Esophagus (tissue), 2 donors: ENCODE results near the gene RASGEF1C. TPM values are rescaled to one million over a fixed set of nuclear protein-coding genes. Genes with fewer than 3 reads are reported as not detected.

Experiments used
- H3K27ac ChIP-seq, 2 donors: one replicate each; pipeline ENCODE4 v1.5.1; 2013; ENCODE audit warnings: low read depth in 2 of 2, mild to moderate bottlenecking in 2 of 2, inconsistent platforms in 1 of 2, low read length in 1 of 2, moderate library complexity in 1 of 2
- H3K27me3 ChIP-seq, 2 donors: one replicate each; pipeline ENCODE4 v1.6.1; 2013; ENCODE audit warnings: low read length in 2 of 2, control low read depth in 1 of 2, mild to moderate bottlenecking in 1 of 2; ENCODE audit not compliant: insufficient read depth in 2 of 2, control insufficient read depth in 1 of 2
- H3K36me3 ChIP-seq, 2 donors: one replicate each; pipeline ENCODE4 v1.6.1; 2013; ENCODE audit warnings: low read length in 1 of 2; ENCODE audit not compliant: control insufficient read depth in 2 of 2, insufficient read depth in 2 of 2
- H3K4me1 ChIP-seq, 2 donors: one replicate each; pipeline ENCODE4 v1.6.1; 2013; ENCODE audit warnings: low read length in 1 of 2; ENCODE audit not compliant: control insufficient read depth in 2 of 2, insufficient read depth in 2 of 2
- H3K4me3 ChIP-seq, 2 donors: one replicate each; pipeline ENCODE4 v1.5.1; 2013; ENCODE audit warnings: low read length in 2 of 2, mild to moderate bottlenecking in 2 of 2, low read depth in 1 of 2, moderate library complexity in 1 of 2
- H3K9me3 ChIP-seq, 2 donors: one replicate each; pipeline ENCODE4 v1.6.1; 2013; ENCODE audit warnings: mild to moderate bottlenecking in 2 of 2, low read depth in 1 of 2, low read length in 1 of 2, moderate library complexity in 1 of 2; ENCODE audit not compliant: control insufficient read depth in 2 of 2, insufficient read depth in 1 of 2
- WGBS, 2 donors: extraction: QIAGEN DNeasy Blood & Tissue Kit; methylation state at CpG; one replicate each; pipeline ENCODE4 v1.1.7; 2013; 5-methylcytosine and 5-hydroxymethylcytosine counted together
- polyA plus RNA-seq, 2 donors: library from polyadenylated mRNA; stranded (reverse); fragments of 200-250 nt; gene quantifications; one replicate each; pipeline ENCODE4 v1.2.3, GENCODE V29; 2013
- donor health status: healthy with polysubstance abuse.
- donor health status: Bipolar disorder and iron deficiency.

RASGEF1C gene
- polyA plus RNA-seq, 2 donors = 0.04 to 0.13 TPM

DNA sequence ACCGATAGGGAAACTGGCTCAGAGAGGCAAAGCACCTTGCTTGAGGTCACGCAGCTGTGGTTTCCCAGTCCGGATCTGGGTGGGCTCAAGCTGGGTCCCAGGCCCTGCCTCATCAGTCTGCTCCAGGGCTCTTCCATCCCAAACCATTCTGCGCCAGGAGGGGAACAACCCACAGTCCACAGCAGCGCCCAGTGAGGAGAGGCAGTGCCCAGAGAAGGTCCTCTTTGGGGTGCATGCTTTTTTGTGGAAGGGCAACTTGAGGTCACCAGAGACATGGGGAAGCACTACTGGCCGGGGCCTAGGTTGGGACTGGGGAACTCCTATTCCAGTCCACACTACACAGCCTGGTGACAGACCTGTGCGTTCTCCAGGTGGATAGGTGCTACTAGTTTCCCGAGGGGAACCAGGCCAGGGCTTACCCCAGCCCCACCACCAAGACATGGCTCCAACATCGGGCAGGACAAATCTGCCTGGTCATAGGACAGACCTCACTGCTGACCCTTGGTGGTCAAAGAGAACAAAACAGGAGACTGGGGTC, 75.0 kb downstream of the RASGEF1C start:
- Histone ChIP-seq H3K9me3 (peaks cover 0 to 1% of the 10 kb centered on the region in 2 donors), H3K27ac (peak overlapping the region in 1 of 2 donors; percentile 16), H3K27me3 (no peaks in the 10 kb centered on the region), H3K4me3 (no peak overlapping the region), H3K36me3 (no peaks in the 10 kb centered on the region), H3K4me1 (peaks cover 0 to 2% of the 10 kb centered on the region in 2 donors)
- WGBS, 2 donors = 85 to 86% methylated on average over 9 of the region's 9 CpGs

DNA sequence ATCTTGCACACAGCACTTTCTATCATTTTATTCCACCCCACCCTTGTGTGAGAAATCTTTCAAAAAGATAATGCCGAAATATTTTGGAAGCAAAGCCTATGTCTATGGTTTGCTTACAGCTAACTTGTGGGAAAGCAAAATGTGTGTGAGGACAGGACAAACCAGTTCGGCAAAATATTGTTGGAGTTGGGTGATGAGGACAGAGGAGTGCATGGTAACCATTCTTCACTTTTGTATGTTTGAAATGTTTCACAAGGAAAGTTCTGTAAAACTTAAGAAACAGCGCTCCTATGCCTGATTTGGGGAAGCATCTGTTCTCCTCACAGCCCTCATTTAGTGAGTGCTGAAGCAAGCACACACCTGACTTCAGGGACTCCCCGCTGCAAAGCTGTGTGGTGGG, 75.5 kb downstream of the RASGEF1C start:
- H3K36me3 ChIP-seq = no peaks in the 10 kb centered on the region
- WGBS, 2 donors = 67 to 74% methylated on average over 4 of the region's 4 CpGs
- H3K27me3 ChIP-seq = no peaks in the 10 kb centered on the region
- peaks cover 0 to 1% of the 10 kb centered on the region in 2 donors for H3K9me3 ChIP-seq
- H3K27ac ChIP-seq = peak overlapping the region in 1 of 2 donors; percentile 16
- peaks cover 0 to 2% of the 10 kb centered on the region in 2 donors for H3K4me1 ChIP-seq
- H3K4me3 ChIP-seq = no peak overlapping the region

DNA sequence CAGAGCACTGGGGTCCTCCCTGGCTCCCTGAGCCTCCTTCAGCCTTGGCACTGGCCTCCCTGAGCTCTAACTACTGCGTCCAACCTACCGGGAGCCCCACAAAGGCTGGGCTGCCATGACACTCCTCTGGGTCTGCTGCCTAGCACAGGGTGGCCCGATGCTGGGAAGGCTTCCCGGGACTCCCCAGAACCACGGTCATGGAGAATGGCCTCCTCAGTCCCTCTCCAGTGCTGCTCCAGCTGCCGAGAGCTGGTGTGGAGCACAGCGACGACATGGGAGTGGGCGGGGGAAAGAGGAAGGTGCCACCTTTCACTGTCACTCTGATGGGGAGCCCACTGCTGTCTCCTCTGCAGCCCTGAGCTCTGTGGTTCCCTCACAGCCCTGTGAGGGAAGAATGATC, 76.0 kb downstream of the RASGEF1C start:
- Histone ChIP-seq H3K4me3 (no peak overlapping the region), H3K4me1 (peaks cover 0 to 2% of the 10 kb centered on the region in 2 donors), H3K36me3 (no peaks in the 10 kb centered on the region), H3K9me3 (peaks cover 0 to 1% of the 10 kb centered on the region in 2 donors), H3K27me3 (no peaks in the 10 kb centered on the region), H3K27ac (no peak overlapping the region)
- WGBS, 2 donors = 74 to 78% methylated on average over 9 of the region's 9 CpGs

DNA sequence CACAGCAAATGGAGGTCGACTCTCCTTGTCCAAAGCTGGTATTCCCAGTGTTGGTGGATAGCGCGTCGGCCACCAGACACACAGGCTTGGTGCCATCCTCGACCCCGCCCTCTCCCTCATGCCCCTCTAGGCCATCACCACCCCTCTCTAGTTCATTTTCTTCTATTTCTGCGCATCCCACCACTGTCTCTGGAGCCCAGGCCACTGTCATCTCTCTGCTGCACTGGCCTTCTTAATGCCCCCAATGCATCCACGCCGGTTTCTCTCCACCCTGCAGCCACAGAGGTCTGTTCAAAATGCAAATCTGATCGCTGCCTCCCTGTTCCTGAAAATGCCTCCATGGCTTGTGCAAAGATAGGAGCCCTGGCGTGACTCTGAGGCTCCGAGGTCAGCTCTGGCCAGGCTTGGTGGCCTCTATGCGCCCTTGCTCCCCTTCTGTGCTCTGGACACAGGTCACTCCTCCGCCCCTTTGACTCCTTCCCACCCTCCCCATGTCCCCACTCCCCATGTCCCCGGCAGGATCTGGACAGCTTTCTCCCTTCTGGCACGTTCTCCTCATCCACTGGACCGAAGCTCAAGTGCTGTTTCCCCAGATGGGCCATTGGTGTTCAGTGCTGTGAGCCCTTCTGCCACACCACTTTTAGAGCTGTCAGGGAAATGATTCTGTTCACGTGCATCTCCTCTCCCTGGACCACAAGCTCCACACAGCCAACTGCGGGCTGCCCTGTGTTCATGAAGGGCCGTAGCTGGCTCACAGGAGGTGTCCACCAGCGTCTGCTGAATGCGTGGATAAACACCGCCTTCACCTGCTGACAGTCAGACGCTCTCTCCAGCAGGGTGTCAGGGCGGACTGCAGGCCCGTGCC, 77.9 kb downstream of the RASGEF1C start:
- no peaks in the 10 kb centered on the region for H3K9me3 ChIP-seq

DNA sequence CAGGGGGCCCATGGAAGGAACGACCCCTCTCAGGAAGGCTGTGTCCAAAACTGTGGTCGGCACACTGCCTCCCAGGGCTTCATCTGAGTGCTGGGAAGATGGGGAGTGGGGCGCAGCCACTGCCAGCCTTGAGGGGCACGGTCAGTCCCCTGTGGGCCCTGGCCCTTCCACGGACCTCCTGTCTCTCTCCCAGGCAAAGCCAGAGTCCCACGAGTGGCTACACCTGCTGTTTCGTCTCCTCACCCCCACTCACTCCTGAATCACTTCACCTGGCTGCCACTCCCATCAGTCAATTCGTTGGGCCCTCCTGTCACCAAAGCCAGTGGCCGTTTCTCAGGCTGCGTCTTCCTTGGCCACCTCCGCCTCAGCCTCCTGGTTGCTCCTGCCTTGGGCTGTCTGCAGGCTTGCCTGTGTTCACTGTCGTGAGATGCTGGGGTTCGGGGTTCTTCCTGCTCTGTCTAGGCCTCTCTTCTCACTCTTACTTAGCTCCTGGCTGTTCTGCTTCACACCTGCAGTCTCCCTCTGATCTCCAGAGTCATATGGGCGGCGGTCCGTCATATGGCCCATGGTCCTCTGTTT, 78.6 kb downstream of the RASGEF1C start:
- Histone ChIP-seq H3K4me3 (no peak overlapping the region), H3K9me3 (no peaks in the 10 kb centered on the region), H3K36me3 (no peaks in the 10 kb centered on the region), H3K27ac (no peak overlapping the region), H3K4me1 (peaks cover 0 to 2% of the 10 kb centered on the region in 2 donors), H3K27me3 (no peaks in the 10 kb centered on the region)
- 80 to 86% methylated on average over 15 to 16 of the region's 16 CpGs for WGBS, 2 donors

More for the DNA sequence above, 77.9 kb downstream of the RASGEF1C start:
- Histone ChIP-seq H3K4me1 (peaks cover 0 to 2% of the 10 kb centered on the region in 2 donors), H3K4me3 (no peak overlapping the region), H3K36me3 (no peaks in the 10 kb centered on the region), H3K27me3 (no peaks in the 10 kb centered on the region), H3K27ac (no peak overlapping the region)
- 80 to 83% methylated on average over 26 of the region's 26 CpGs for WGBS, 2 donors

DNA sequence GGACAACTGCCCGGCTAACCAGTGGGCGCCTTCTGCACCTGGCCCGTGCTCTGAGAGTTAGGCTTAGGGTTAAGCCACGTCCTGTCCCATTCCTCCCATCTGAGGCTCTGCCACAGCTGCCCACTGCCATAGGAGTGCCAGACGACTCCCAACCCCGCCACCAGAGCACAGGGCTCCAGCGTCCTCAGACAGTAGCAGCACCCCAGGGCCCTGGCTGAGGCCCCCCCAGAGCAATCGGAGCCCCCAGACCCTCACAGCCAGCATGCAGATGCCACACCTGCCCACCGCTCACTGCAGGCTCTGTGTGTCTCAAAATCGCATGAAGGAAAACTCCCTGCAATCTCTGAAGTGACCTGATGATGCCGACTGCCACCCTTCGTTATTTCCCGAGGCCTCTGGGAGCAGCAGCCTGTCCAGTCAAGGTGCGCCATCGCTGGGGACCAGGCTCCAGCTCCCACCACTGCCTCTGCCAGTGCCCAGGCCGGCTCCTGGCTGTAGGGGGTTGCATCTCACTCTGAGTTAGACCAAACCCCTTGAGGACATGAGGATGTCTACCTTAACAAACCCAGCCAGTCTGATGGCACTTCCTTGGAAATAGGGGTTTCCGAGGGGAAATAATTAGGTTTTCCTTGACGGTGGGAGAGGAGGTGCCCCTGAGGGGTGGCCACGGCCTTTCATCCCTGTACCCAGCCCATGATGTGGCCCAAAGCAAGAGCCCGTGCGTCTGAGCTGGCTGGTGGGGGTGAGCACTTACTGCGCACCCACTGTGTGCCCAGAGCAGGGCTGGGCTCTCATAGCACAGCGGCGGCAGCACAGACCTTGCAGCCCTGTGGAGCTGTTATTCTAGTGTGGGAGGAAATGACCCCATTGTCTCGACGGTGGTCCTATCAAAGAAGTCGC, 79.5 kb downstream of the RASGEF1C start:
- H3K27me3 ChIP-seq = no peaks in the 10 kb centered on the region
- H3K9me3 ChIP-seq = no peaks in the 10 kb centered on the region
- H3K4me3 ChIP-seq = no peak overlapping the region
- WGBS, 2 donors = 83% methylated on average over 27 of the region's 27 CpGs
- no peak overlapping the region for H3K27ac ChIP-seq
- H3K36me3 ChIP-seq = no peaks in the 10 kb centered on the region
- no peaks in the 10 kb centered on the region for H3K4me1 ChIP-seq

DNA sequence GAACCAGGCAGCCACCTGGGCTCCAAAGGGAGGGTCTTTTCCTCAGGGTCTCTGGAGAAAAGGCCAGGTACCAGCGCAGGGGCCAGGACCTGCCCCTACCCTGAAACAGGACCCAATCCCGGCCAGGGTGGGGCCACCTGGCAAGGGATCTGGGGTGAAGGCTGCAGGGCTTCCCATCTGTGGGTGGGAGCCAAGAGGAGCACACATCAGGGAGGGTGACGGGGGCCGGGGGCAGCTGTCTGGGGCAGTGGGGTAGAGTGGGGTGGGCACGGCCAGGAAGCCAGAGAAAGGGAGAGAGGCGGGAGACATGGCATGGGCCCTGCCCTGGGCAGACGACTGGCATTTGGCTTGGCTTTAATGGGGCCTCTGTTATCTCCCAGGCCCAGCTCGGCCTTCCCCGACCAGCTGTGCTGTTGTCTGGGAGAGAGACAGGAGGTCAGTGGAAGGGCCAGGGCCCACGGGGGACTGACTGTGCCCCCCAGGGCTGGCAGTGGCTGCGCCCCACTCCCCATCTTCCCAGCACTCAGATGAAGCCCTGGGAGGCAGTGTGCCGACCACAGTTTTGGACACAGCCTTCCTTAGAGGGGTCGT, 80.2 kb downstream of the RASGEF1C start:
- WGBS, 2 donors = 71 to 73% methylated on average over 13 of the region's 13 CpGs
- H3K36me3 ChIP-seq = no peaks in the 10 kb centered on the region
- H3K4me1 ChIP-seq = no peaks in the 10 kb centered on the region
- no peak overlapping the region for H3K27ac ChIP-seq
- no peaks in the 10 kb centered on the region for H3K9me3 ChIP-seq
- no peak overlapping the region for H3K4me3 ChIP-seq
- H3K27me3 ChIP-seq = no peaks in the 10 kb centered on the region

DNA sequence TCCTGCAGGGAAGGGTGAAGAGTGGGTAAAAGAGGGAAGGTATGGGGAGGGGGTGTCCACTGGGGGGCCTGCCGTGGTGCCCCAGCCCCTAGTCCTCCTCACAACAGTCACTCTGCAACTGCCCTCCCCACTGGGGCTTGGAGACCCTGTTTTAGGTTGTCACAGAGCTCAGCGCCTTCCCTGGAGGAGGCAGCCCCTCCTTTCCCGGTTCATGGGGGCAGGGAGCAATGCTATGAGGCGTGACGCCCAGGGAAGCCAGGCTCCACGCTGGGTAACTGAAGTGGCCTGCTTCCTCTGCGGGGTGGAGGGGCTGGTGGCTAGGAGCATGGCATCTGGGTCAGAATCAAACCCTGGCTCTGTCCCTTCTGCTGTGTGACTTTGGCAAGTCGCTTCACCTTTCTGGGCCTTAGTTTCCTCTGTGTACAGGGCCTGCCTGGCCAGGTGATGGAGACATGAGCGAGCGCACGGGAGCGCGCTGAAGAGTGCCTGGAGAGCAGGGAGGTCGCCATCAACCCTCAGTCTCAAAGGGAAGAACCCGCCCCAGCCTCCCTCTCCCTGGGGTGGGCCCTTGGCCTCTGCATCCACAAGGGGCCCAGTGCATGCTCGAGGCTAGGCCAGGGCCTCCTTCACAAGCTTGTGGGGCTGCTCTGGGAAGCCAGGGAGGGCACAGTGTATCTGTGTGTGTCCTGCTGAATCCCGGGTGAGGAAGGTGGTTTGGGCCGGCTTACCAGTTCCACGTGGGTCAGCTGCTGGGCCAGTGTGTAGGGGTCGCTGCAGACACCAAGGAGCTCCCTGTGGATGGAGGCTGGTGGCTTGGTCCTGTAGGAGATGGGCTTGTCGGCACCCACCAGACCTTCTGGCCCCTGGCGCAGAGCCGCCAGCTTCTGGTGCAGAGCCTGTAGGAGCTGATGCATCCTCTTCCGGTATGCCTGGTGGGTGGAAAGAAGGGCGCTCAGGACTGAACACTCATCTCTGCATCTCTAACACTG, 81.0 kb downstream of the RASGEF1C start:
- Histone ChIP-seq H3K36me3 (no peaks in the 10 kb centered on the region), H3K4me3 (no peak overlapping the region), H3K27ac (no peak overlapping the region), H3K9me3 (no peaks in the 10 kb centered on the region), H3K4me1 (no peaks in the 10 kb centered on the region), H3K27me3 (no peaks in the 10 kb centered on the region)
- 80 to 82% methylated on average over 25 of the region's 25 CpGs for WGBS, 2 donors
